Lower leg skin (tissue), 4 donors: Measurements from ENCODE around the gene SMG6. TPM values are rescaled to one million over a fixed set of nuclear protein-coding genes. Genes with fewer than 3 reads are reported as not detected.
A peak's percentile ranks its signal among the peaks of the same experiment; 100 is the strongest.

ENCODE experiments used
- DNase-seq, 2 donors: peaks; one replicate each; pipeline ENCODE4 v3.0.0-alpha.2; 2019; ENCODE audit warnings: low spot score in 2 of 2
- H3K4me3 ChIP-seq: fragments of 200-600 bp; sonication (generic); 2 replicates; pipeline ENCODE4 v1.5.1; 2017; ENCODE audit warnings: mild to moderate bottlenecking, low read depth; ENCODE audit not compliant: poor library complexity, severe bottlenecking
- CTCF ChIP-seq, 3 donors: fragments of 450-650 bp; IDR thresholded peaks; one replicate each; pipeline ENCODE4 v1.5.1; 2016; ENCODE audit warnings: antibody characterized with exemption in 3 of 3, mild to moderate bottlenecking in 3 of 3, moderate library complexity in 2 of 3
- POLR2A ChIP-seq, 2 donors: fragments of 450-650 bp; IDR thresholded peaks; one replicate each; pipeline ENCODE4 v1.6.1; 2016 to 2017; ENCODE audit warnings: antibody characterized with exemption in 2 of 2, mild to moderate bottlenecking in 1 of 2, moderate library complexity in 1 of 2
- WGBS, 2 donors: methylation state at CpG; one replicate each; pipeline ENCODE4 v1.1.5; 2018; 5-methylcytosine and 5-hydroxymethylcytosine counted together
- intact Hi-C: fragments of 100-400 bp; cut with DNase I; formaldehyde crosslinking; loops from one replicate; pipeline ENCODE4 v1.15.0; 2023; ENCODE audit warnings: low total_unique reads
- total RNA-seq, 4 donors: library from RNA; depleted of rRNA; stranded (reverse); fragments of >200 nt; gene quantifications; one replicate each; pipeline ENCODE4 v1.1.0, GENCODE V29; 2016

Gene SMG6
- total RNA-seq, 4 donors from 2014 or later: 22.5 to 54.6 (median 29.5) TPM

GRCh38 chr17:2251098-2251497, 52.5 kb downstream of the SMG6 start:
- intact Hi-C loops: no loop called here
- H3K4me3 ChIP-seq: no peak overlapping the region
- no peak for TF ChIP-seq POLR2A (IDR thresholded peaks at IDR 0.05)
- TF ChIP-seq CTCF (IDR thresholded peaks at IDR 0.05): no peak
- no peak for DNase-seq
- 75 to 88% methylated on average over 5 of the region's 5 CpGs for WGBS, 2 donors

GRCh38 chr17:2250140-2251095, 53.2 kb downstream of the SMG6 start:
- WGBS, 2 donors: 91 to 94% methylated on average over 12 of the region's 12 CpGs
- H3K4me3 ChIP-seq: no peak overlapping the region
- no peak for TF ChIP-seq CTCF (IDR thresholded peaks at IDR 0.05)
- TF ChIP-seq POLR2A (IDR thresholded peaks at IDR 0.05): no peak
- intact Hi-C loops: no loop called here
- no peak for DNase-seq

GRCh38 chr17:2247005-2247404, 56.6 kb downstream of the SMG6 start:
- intact Hi-C loops: no loop called here

GRCh38 chr17:2244545-2245525, 58.8 kb downstream of the SMG6 start:
- intact Hi-C loops: loop anchor here (5.0 kb wide), 1 partner anchor 183 kb away; no protein-coding TSS in a partner anchor
- H3K4me3 ChIP-seq: no peak overlapping the region
- WGBS, 2 donors: 20 to 21% methylated on average over 7 of the region's 7 CpGs
- TF ChIP-seq POLR2A (IDR thresholded peaks at IDR 0.05) (no peak), CTCF (IDR thresholded peaks at IDR 0.05) (peak in 2 of 3 donors; percentile 66 to 86)
- peak; percentile 88 to 97 for DNase-seq

More at GRCh38 chr17:2247005-2247404, 56.6 kb downstream of the SMG6 start:
- no peak for DNase-seq
- WGBS, 2 donors: 92% methylated on average over 4 of the region's 4 CpGs
- TF ChIP-seq CTCF (IDR thresholded peaks at IDR 0.05): no peak
- no peak overlapping the region for H3K4me3 ChIP-seq

- intact Hi-C loops: loop anchor here (5.0 kb wide), 1 partner anchor 182 kb away; no protein-coding TSS in a partner anchor
- DNase-seq: no peak
- 80 to 87% methylated on average over 5 of the region's 5 CpGs for WGBS, 2 donors
- no peak for TF ChIP-seq POLR2A (IDR thresholded peaks at IDR 0.05)
- TF ChIP-seq CTCF (IDR thresholded peaks at IDR 0.05): no peak
- no peak overlapping the region for H3K4me3 ChIP-seq
Measured at GRCh38 chr17:2243953-2244352, 59.6 kb downstream of the SMG6 start.
